ENCODE results near the gene ENTPD8. TPM values are rescaled to one million over a fixed set of nuclear protein-coding genes. Genes with fewer than 3 reads are reported as not detected.

The ENTPD8 gene
- total and polyA plus RNA-seq, 2 of the 13 experiments (the other 11 are each of a cell fraction or from before 2014, with no cell fraction given) = 0.26 to 0.44 TPM

DNA sequence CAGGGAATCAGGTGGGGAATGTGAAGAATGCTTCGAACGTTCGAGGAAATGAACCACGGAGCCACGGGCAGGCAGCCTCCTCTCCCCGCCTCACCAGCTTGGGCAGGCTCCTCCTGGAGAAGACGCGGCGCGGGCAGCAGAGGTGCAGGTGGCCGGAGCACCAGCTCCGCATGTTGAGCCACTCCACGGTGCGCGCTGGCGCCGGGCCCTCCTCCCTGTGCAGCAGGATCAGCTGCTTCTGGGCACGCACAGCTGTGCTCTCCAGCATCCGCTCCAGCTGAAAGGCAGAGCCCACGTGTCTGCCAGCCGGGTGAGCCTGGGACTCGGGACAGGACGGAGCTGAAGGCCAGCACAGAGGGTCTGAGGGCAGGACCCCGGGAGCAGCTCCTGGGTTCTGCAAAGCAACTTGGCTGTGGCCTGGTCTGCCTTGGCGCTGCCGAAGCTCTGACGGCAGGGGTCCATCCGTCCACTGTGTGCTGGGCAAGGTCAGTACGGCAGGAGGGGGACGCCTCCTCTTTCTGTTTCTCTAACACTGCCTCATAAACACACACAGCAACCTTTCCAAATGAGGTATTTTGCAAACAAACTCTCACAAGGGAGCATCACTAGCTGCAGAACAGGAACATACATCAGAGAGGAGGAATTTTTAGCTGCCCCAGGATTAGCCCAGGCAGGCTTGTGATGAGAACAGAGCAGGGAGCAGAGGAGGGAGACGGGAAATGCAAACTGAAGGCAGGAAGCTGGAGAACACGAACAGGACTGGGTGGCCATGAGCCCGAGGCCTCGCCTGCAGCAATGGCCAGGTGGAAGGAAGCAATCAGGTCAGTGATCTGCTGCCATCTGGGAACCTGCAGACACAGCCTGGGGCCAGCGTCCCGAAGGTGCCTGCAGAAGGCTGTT is 38.1 kb upstream of the ENTPD8 start (continued):
- TF ChIP-seq, protein P1, sequence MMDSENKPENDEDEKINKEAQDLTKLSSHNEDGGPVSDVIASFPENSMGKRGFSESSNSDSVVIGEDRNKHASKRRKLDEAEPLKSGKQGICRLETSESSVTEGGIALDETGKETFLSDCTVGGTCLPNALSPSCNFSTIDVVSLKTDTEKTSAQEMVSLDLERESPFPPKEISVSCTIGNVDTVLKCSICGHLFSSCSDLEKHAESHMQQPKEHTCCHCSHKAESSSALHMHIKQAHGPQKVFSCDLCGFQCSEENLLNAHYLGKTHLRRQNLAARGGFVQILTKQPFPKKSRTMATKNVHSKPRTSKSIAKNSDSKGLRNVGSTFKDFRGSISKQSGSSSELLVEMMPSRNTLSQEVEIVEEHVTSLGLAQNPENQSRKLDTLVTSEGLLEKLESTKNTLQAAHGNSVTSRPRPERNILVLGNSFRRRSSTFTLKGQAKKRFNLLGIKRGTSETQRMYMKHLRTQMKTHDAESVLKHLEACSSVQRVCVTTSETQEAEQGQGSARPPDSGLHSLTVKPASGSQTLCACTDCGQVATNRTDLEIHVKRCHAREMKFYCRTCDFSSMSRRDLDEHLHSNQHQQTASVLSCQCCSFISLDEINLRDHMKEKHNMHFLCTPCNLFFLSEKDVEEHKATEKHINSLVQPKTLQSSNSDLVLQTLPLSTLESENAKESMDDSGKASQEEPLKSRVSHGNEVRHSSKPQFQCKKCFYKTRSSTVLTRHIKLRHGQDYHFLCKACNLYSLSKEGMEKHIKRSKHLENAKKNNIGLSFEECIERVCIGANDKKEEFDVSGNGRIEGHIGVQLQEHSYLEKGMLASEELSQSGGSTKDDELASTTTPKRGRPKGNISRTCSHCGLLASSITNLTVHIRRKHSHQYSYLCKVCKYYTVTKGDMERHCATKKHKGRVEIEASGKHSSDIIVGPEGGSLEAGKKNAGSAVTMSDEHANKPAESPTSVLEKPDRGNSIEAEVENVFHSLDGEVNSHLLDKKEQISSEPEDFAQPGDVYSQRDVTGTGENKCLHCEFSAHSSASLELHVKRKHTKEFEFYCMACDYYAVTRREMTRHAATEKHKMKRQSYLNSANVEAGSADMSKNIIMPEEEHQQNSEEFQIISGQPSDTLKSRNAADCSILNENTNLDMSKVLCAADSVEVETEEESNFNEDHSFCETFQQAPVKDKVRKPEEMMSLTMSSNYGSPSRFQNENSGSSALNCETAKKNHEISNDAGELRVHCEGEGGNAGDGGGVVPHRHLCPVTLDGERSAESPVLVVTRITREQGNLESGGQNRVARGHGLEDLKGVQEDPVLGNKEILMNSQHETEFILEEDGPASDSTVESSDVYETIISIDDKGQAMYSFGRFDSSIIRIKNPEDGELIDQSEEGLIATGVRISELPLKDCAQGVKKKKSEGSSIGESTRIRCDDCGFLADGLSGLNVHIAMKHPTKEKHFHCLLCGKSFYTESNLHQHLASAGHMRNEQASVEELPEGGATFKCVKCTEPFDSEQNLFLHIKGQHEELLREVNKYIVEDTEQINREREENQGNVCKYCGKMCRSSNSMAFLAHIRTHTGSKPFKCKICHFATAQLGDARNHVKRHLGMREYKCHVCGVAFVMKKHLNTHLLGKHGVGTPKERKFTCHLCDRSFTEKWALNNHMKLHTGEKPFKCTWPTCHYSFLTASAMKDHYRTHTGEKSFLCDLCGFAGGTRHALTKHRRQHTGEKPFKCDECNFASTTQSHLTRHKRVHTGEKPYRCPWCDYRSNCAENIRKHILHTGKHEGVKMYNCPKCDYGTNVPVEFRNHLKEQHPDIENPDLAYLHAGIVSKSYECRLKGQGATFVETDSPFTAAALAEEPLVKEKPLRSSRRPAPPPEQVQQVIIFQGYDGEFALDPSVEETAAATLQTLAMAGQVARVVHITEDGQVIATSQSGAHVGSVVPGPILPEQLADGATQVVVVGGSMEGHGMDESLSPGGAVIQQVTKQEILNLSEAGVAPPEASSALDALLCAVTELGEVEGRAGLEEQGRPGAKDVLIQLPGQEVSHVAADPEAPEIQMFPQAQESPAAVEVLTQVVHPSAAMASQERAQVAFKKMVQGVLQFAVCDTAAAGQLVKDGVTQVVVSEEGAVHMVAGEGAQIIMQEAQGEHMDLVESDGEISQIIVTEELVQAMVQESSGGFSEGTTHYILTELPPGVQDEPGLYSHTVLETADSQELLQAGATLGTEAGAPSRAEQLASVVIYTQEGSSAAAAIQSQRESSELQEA (CRISPR knock-in tag; IDR thresholded peaks at IDR 0.05; ENCODE audit: not compliant biosample characterization) = peak; percentile 13
- TF ChIP-seq, protein P2, sequence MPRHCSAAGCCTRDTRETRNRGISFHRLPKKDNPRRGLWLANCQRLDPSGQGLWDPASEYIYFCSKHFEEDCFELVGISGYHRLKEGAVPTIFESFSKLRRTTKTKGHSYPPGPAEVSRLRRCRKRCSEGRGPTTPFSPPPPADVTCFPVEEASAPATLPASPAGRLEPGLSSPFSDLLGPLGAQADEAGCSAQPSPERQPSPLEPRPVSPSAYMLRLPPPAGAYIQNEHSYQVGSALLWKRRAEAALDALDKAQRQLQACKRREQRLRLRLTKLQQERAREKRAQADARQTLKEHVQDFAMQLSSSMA (CRISPR knock-in tag; IDR thresholded peaks at IDR 0.05) = peak; percentile 24; the same call in 1 of the 2 replicates
- TF ChIP-seq NFE2L2 (IDR thresholded peaks at IDR 0.05; ENCODE audit: low read length) (no peak), NFYB (CRISPR knock-in tag; IDR thresholded peaks at IDR 0.05) (no peak), TEAD3 (CRISPR knock-in tag; optimal IDR thresholded peaks at IDR 0.05; ENCODE audit: borderline replicate concordance) (peak; percentile 46), ZNF549 (CRISPR knock-in tag; IDR thresholded peaks at IDR 0.05) (no peak), NPAS2 (CRISPR knock-in tag; IDR thresholded peaks at IDR 0.05; ENCODE audit: borderline replicate concordance) (no peak), GATAD2A (CRISPR knock-in tag; IDR thresholded peaks at IDR 0.05) (no peak), ZNF558 (CRISPR knock-in tag; IDR thresholded peaks at IDR 0.05; ENCODE audit: borderline replicate concordance) (no peak), ZNF772 (CRISPR knock-in tag; IDR thresholded peaks at IDR 0.05) (peak; percentile 47; the same call in 1 of the 2 replicates), HNRNPL (IDR thresholded peaks at IDR 0.05; ENCODE audit: low read depth, low read length) (0 out of 2 replicates have a peak, but pooled peaks have one; percentile 39), GABPB1 (CRISPR knock-in tag; IDR thresholded peaks at IDR 0.05) (peak; percentile 20; the same call in 1 of the 2 replicates), IRF2 (CRISPR knock-in tag; IDR thresholded peaks at IDR 0.05) (no peak), ZNF333 (CRISPR knock-in tag; IDR thresholded peaks at IDR 0.05; ENCODE audit: borderline replicate concordance) (peak; percentile 52; the same call in 1 of the 2 replicates), ZBTB7A (CRISPR knock-in tag; IDR thresholded peaks at IDR 0.05) (peak; percentile 24; the same call in 1 of the 2 replicates), ATF7 (IDR thresholded peaks at IDR 0.05) (no peak), ATF7 (CRISPR knock-in tag; IDR thresholded peaks at IDR 0.05) (no peak)
- TF ChIP-seq, protein P3, sequence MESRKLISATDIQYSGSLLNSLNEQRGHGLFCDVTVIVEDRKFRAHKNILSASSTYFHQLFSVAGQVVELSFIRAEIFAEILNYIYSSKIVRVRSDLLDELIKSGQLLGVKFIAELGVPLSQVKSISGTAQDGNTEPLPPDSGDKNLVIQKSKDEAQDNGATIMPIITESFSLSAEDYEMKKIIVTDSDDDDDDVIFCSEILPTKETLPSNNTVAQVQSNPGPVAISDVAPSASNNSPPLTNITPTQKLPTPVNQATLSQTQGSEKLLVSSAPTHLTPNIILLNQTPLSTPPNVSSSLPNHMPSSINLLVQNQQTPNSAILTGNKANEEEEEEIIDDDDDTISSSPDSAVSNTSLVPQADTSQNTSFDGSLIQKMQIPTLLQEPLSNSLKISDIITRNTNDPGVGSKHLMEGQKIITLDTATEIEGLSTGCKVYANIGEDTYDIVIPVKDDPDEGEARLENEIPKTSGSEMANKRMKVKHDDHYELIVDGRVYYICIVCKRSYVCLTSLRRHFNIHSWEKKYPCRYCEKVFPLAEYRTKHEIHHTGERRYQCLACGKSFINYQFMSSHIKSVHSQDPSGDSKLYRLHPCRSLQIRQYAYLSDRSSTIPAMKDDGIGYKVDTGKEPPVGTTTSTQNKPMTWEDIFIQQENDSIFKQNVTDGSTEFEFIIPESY (CRISPR knock-in tag; IDR thresholded peaks at IDR 0.05) = peak; percentile 29; the same call in 1 of the 2 replicates
- TF ChIP-seq, protein P4, sequence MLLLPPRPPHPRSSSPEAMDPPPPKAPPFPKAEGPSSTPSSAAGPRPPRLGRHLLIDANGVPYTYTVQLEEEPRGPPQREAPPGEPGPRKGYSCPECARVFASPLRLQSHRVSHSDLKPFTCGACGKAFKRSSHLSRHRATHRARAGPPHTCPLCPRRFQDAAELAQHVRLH (CRISPR knock-in tag; IDR thresholded peaks at IDR 0.05; ENCODE audit: borderline replicate concordance, low read depth) = peak; percentile 5; the same call in 1 of the 2 replicates
